Measurements from ENCODE around the gene NME7. TPM values are rescaled to one million over a fixed set of nuclear protein-coding genes. Genes with fewer than 3 reads are reported as not detected.
A peak's percentile ranks its signal among the peaks of the same experiment; 100 is the strongest.

NME7 gene
- polyA plus RNA-seq, 6 donors from 2014 or later, result 2.6 to 19.2 (median 11.0) TPM

- Mint-ChIP-seq H3K27ac (peak overlapping the region in 3 of 6 donors; percentile 0 to 69 (median 32)), H3K4me3 (no peak overlapping the region), H3K27me3 (no peaks in the 10 kb centered on the region), H3K9me3 (peaks cover 0 to 13% (median 2%) of the 10 kb centered on the region in 7 donors), H3K36me3 (peaks cover 0 to 3% of the 10 kb centered on the region in 2 donors), H3K4me1 (peaks cover 0 to 6% (median 0%) of the 10 kb centered on the region in 3 donors)
- no peak for ATAC-seq (ENCODE audit: low read depth in 2 of 2)
- DNase-seq, result no peak
These were observed 96.5 kb downstream of the NME7 start for GRCh38 chr1:169271098-169271497.

- H3K27me3 Mint-ChIP-seq, result no peaks in the 10 kb centered on the region
- H3K36me3 Mint-ChIP-seq, result peaks cover 12 to 52% of the 10 kb centered on the region in 2 donors
- no peak overlapping the region for H3K4me3 Mint-ChIP-seq
- H3K4me1 Mint-ChIP-seq, result peaks cover 0 to 2% (median 0%) of the 10 kb centered on the region in 3 donors
- H3K27ac Mint-ChIP-seq, result no peak overlapping the region
- DNase-seq (no peak), ATAC-seq (ENCODE audit: low read depth in 2 of 2) (no peak)
- peaks cover 6 to 32% (median 20%) of the 10 kb centered on the region in 7 donors for H3K9me3 Mint-ChIP-seq
These were observed 101.5 kb downstream of the NME7 start for GRCh38 chr1:169266133-169266532.

- H3K36me3 Mint-ChIP-seq, result peaks cover 17 to 52% of the 10 kb centered on the region in 2 donors
- peak overlapping the region in 1 of 8 donors; percentile 30 for H3K4me3 Mint-ChIP-seq
- no peaks in the 10 kb centered on the region for H3K27me3 Mint-ChIP-seq
- ATAC-seq (ENCODE audit: low read depth in 2 of 2), result no peak
- no peak overlapping the region for H3K27ac Mint-ChIP-seq
- no peaks in the 10 kb centered on the region for H3K4me1 Mint-ChIP-seq
- H3K9me3 Mint-ChIP-seq, result peaks cover 6 to 32% (median 24%) of the 10 kb centered on the region in 7 donors
- DNase-seq, result no peak
These were observed 104.5 kb downstream of the NME7 start for GRCh38 chr1:169263059-169263458.

- Mint-ChIP-seq H3K9me3 (peaks cover 6 to 36% (median 25%) of the 10 kb centered on the region in 7 donors), H3K36me3 (peaks cover 17 to 52% of the 10 kb centered on the region in 2 donors), H3K4me3 (no peak overlapping the region), H3K27ac (no peak overlapping the region), H3K27me3 (no peaks in the 10 kb centered on the region), H3K4me1 (no peaks in the 10 kb centered on the region)
- DNase-seq (no peak), ATAC-seq (ENCODE audit: low read depth in 2 of 2) (no peak)
These were observed 105.7 kb downstream of the NME7 start for GRCh38 chr1:169261884-169262283.

GRCh38 chr1:169260478-169261151, 107.0 kb downstream of the NME7 start:
- no peak overlapping the region for H3K27ac Mint-ChIP-seq
- peaks cover 17 to 43% of the 10 kb centered on the region in 2 donors for H3K36me3 Mint-ChIP-seq
- H3K9me3 Mint-ChIP-seq, result peaks cover 6 to 35% (median 20%) of the 10 kb centered on the region in 7 donors
- no peak for DNase-seq
- ATAC-seq (ENCODE audit: low read depth in 2 of 2), result no peak
- no peaks in the 10 kb centered on the region for H3K27me3 Mint-ChIP-seq
- no peak overlapping the region for H3K4me3 Mint-ChIP-seq
- no peaks in the 10 kb centered on the region for H3K4me1 Mint-ChIP-seq

- Mint-ChIP-seq H3K27ac (no peak overlapping the region), H3K27me3 (no peaks in the 10 kb centered on the region), H3K4me1 (no peaks in the 10 kb centered on the region), H3K4me3 (no peak overlapping the region), H3K36me3 (peaks cover 15 to 35% of the 10 kb centered on the region in 2 donors), H3K9me3 (peaks cover 3 to 32% (median 13%) of the 10 kb centered on the region in 7 donors)
- no peak for DNase-seq
- ATAC-seq (ENCODE audit: low read depth in 2 of 2), result no peak
These were observed 107.8 kb downstream of the NME7 start for GRCh38 chr1:169259816-169260215.

- peaks cover 0 to 4% (median 0%) of the 10 kb centered on the region in 7 donors for H3K9me3 Mint-ChIP-seq
- H3K36me3 Mint-ChIP-seq, result no peaks in the 10 kb centered on the region
- H3K27ac Mint-ChIP-seq, result no peak overlapping the region
- H3K4me1 Mint-ChIP-seq, result no peaks in the 10 kb centered on the region
- ATAC-seq (ENCODE audit: low read depth in 2 of 2) (no peak), DNase-seq (no peak)
- no peaks in the 10 kb centered on the region for H3K27me3 Mint-ChIP-seq
- no peak overlapping the region for H3K4me3 Mint-ChIP-seq
These were observed 116.8 kb downstream of the NME7 start for GRCh38 chr1:169250795-169251194.

GRCh38 chr1:169250022-169250421, 117.6 kb downstream of the NME7 start:
- Mint-ChIP-seq H3K27me3 (no peaks in the 10 kb centered on the region), H3K9me3 (peaks cover 0 to 4% (median 0%) of the 10 kb centered on the region in 7 donors), H3K4me3 (no peak overlapping the region), H3K27ac (no peak overlapping the region), H3K4me1 (no peaks in the 10 kb centered on the region), H3K36me3 (no peaks in the 10 kb centered on the region)
- DNase-seq (no peak), ATAC-seq (ENCODE audit: low read depth in 2 of 2) (no peak)

GRCh38 chr1:169249611-169250010, 118.0 kb downstream of the NME7 start:
- no peak for DNase-seq
- Mint-ChIP-seq H3K4me3 (no peak overlapping the region), H3K9me3 (peaks cover 0 to 4% (median 0%) of the 10 kb centered on the region in 7 donors), H3K4me1 (no peaks in the 10 kb centered on the region), H3K27me3 (no peaks in the 10 kb centered on the region), H3K27ac (no peak overlapping the region), H3K36me3 (no peaks in the 10 kb centered on the region)
- ATAC-seq (ENCODE audit: low read depth in 2 of 2), result no peak

GRCh38 chr1:169245706-169246105, 121.9 kb downstream of the NME7 start:
- no peaks in the 10 kb centered on the region for H3K4me1 Mint-ChIP-seq
- no peaks in the 10 kb centered on the region for H3K27me3 Mint-ChIP-seq
- no peak for ATAC-seq (ENCODE audit: low read depth in 2 of 2)
- H3K4me3 Mint-ChIP-seq, result no peak overlapping the region
- no peak overlapping the region for H3K27ac Mint-ChIP-seq
- H3K9me3 Mint-ChIP-seq, result peaks cover 0 to 2% (median 0%) of the 10 kb centered on the region in 7 donors
- no peaks in the 10 kb centered on the region for H3K36me3 Mint-ChIP-seq
- no peak for DNase-seq

- H3K27ac Mint-ChIP-seq, result no peak overlapping the region
- H3K4me1 Mint-ChIP-seq, result no peaks in the 10 kb centered on the region
- no peaks in the 10 kb centered on the region for H3K36me3 Mint-ChIP-seq
- ATAC-seq (ENCODE audit: low read depth in 2 of 2) (no peak), DNase-seq (no peak)
- H3K4me3 Mint-ChIP-seq, result no peak overlapping the region
- no peaks in the 10 kb centered on the region for H3K9me3 Mint-ChIP-seq
- no peaks in the 10 kb centered on the region for H3K27me3 Mint-ChIP-seq
These were observed 127.0 kb downstream of the NME7 start for GRCh38 chr1:169240449-169241232.

- no peak overlapping the region for H3K27ac Mint-ChIP-seq
- no peak for DNase-seq
- ATAC-seq (ENCODE audit: low read depth in 2 of 2), result no peak
- H3K4me3 Mint-ChIP-seq, result no peak overlapping the region
- H3K9me3 Mint-ChIP-seq, result no peaks in the 10 kb centered on the region
- no peaks in the 10 kb centered on the region for H3K27me3 Mint-ChIP-seq
- peaks cover 0 to 9% of the 10 kb centered on the region in 2 donors for H3K36me3 Mint-ChIP-seq
- no peaks in the 10 kb centered on the region for H3K4me1 Mint-ChIP-seq
These were observed 130.7 kb downstream of the NME7 start for GRCh38 chr1:169236880-169237279.

- ATAC-seq (ENCODE audit: low read depth in 2 of 2), result no peak
- Mint-ChIP-seq H3K27me3 (no peaks in the 10 kb centered on the region), H3K36me3 (peaks cover 0 to 9% of the 10 kb centered on the region in 2 donors), H3K9me3 (no peaks in the 10 kb centered on the region), H3K27ac (no peak overlapping the region), H3K4me3 (no peak overlapping the region), H3K4me1 (no peaks in the 10 kb centered on the region)
- DNase-seq, result no peak
These were observed 131.5 kb downstream of the NME7 start for GRCh38 chr1:169236143-169236542.

- DNase-seq, result no peak
- Mint-ChIP-seq H3K27ac (no peak overlapping the region), H3K36me3 (peaks cover 0 to 9% of the 10 kb centered on the region in 2 donors), H3K4me1 (no peaks in the 10 kb centered on the region), H3K9me3 (no peaks in the 10 kb centered on the region), H3K27me3 (no peaks in the 10 kb centered on the region), H3K4me3 (no peak overlapping the region)
- ATAC-seq (ENCODE audit: low read depth in 2 of 2), result no peak
These were observed 132.0 kb downstream of the NME7 start for GRCh38 chr1:169235568-169235967.

All from naive B cell (primary cell).